HEK293 (cell line): ENCODE measurements around the gene STARD3.

ENCODE experiments used
- CTCF ChIA-PET: fragments of 350-600 bp; formaldehyde crosslinking; extraction: SDS; loops from one replicate; lab custom pipeline; 2021; ENCODE audit warnings: antibody characterized with exemption; lab: Yijun Ruan, JAX
- POLR2A ChIA-PET: fragments of 300-600 bp; formaldehyde crosslinking; extraction: SDS; loops from one replicate; lab custom pipeline; 2020; ENCODE audit warnings: antibody characterized with exemption, inconsistent platforms; lab: Yijun Ruan, JAX
- H3K27ac ChIP-seq: fragments of 200-500 bp; sonication (Bioruptor generic); 2 replicates; pipeline ENCODE4 v1.5.1; 2014; ENCODE audit warnings: low read depth, low read length, control low read depth, inconsistent platforms; ENCODE audit errors: extremely low read depth
- H3K36me3 ChIP-seq, 2 experiments: fragments of 200-500 bp in 1 of 2; sonication (Bioruptor generic) in 1 of 2; 1 replicate in 1 of 2; 2 replicates in 1 of 2; pipeline ENCODE4 v1.5.1; 2014 to 2017; ENCODE audit warnings: inconsistent platforms in 2 of 2, low read length in 2 of 2; ENCODE audit not compliant: control insufficient read depth in 2 of 2, insufficient read depth in 1 of 2
- H3K4me1 ChIP-seq: fragments of 200-500 bp; sonication (Bioruptor generic); 2 replicates; pipeline ENCODE4 v1.5.1; 2014; ENCODE audit warnings: mild to moderate bottlenecking, low read length, inconsistent platforms; ENCODE audit not compliant: control insufficient read depth, insufficient read depth
- H3K4me3 ChIP-seq: 2 replicates; pipeline ENCODE4 v1.5.1; 2011; ENCODE audit warnings: low read depth, mild to moderate bottlenecking, control low read depth, low read length, moderate library complexity
- H3K9me3 ChIP-seq: fragments of 200-500 bp; sonication (Bioruptor generic); 2 replicates; pipeline ENCODE4 v1.5.1; 2014; ENCODE audit warnings: low read depth, low read length, inconsistent platforms; ENCODE audit not compliant: control insufficient read depth, insufficient read depth
- EGR2 ChIP-seq: fragments of 450-650 bp; formaldehyde crosslinking; IDR thresholded peaks from 2 replicates; pipeline ENCODE4 v1.5.1; 2016; ENCODE audit warnings: low read depth, missing biosample characterization, missing genetic modification characterization
- GLIS2 ChIP-seq: fragments of 450-650 bp; formaldehyde crosslinking; IDR thresholded peaks from 2 replicates; pipeline ENCODE4 v1.5.1; 2016; ENCODE audit warnings: missing biosample characterization, missing genetic modification characterization
- PATZ1 ChIP-seq: fragments of 450-650 bp; formaldehyde crosslinking; IDR thresholded peaks from 2 replicates; pipeline ENCODE4 v1.5.1; 2016; ENCODE audit warnings: missing biosample characterization, missing genetic modification characterization
- PRDM1 ChIP-seq: fragments of 450-650 bp; formaldehyde crosslinking; IDR thresholded peaks from 2 replicates; pipeline ENCODE4; 2016; ENCODE audit warnings: missing biosample characterization, missing genetic modification characterization
- PRDM10 ChIP-seq: fragments of 450-650 bp; formaldehyde crosslinking; IDR thresholded peaks from 2 replicates; pipeline ENCODE4 v1.5.1; 2016; ENCODE audit warnings: missing biosample characterization, missing genetic modification characterization
- SP3 ChIP-seq: fragments of 450-650 bp; formaldehyde crosslinking; IDR thresholded peaks from 2 replicates; pipeline ENCODE4 v1.5.1; 2016; ENCODE audit warnings: missing biosample characterization, missing genetic modification characterization
- ZBTB48 ChIP-seq: fragments of 450-650 bp; formaldehyde crosslinking; IDR thresholded peaks from 2 replicates; pipeline ENCODE4 v1.5.1; 2016; ENCODE audit warnings: missing biosample characterization, missing genetic modification characterization
- ZFHX2 ChIP-seq: fragments of 450-650 bp; formaldehyde crosslinking; conservative IDR thresholded peaks from 2 replicates; pipeline ENCODE4 v1.5.1; 2016; ENCODE audit warnings: missing biosample characterization, missing genetic modification characterization
- ZNF335 ChIP-seq: fragments of 450-650 bp; formaldehyde crosslinking; conservative IDR thresholded peaks from 2 replicates; pipeline ENCODE4 v1.5.1; 2016; ENCODE audit warnings: missing biosample characterization, missing genetic modification characterization
- ZNF341 ChIP-seq: fragments of 450-650 bp; formaldehyde crosslinking; IDR thresholded peaks from 2 replicates; pipeline ENCODE4; 2016; ENCODE audit warnings: low read depth, missing biosample characterization, missing genetic modification characterization
- ZNF394 ChIP-seq: fragments of 450-650 bp; formaldehyde crosslinking; IDR thresholded peaks from 2 replicates; pipeline ENCODE4 v1.5.1; 2016; ENCODE audit warnings: missing biosample characterization, missing genetic modification characterization, mild to moderate bottlenecking, moderate library complexity, borderline replicate concordance
- ZNF398 ChIP-seq: fragments of 450-650 bp; formaldehyde crosslinking; IDR thresholded peaks from 2 replicates; pipeline ENCODE4 v1.5.1; 2017; ENCODE audit warnings: missing biosample characterization, missing genetic modification characterization
- ZNF426 ChIP-seq: fragments of 450-650 bp; formaldehyde crosslinking; IDR thresholded peaks from 2 replicates; pipeline ENCODE4 v1.5.1; 2017; ENCODE audit warnings: missing biosample characterization, missing genetic modification characterization, mild to moderate bottlenecking, inconsistent platforms, moderate library complexity
- ZNF76 ChIP-seq: fragments of 450-650 bp; formaldehyde crosslinking; IDR thresholded peaks from 2 replicates; pipeline ENCODE4; 2016; ENCODE audit warnings: low read depth, missing biosample characterization, missing genetic modification characterization, borderline replicate concordance
- ZSCAN18 ChIP-seq: fragments of 450-650 bp; formaldehyde crosslinking; IDR thresholded peaks from 2 replicates; pipeline ENCODE4 v1.5.1; 2016; ENCODE audit warnings: missing biosample characterization, missing genetic modification characterization

Gene STARD3

GRCh38 chr17:39607057-39607850, 29.7 kb upstream of the STARD3 start:
- Histone ChIP-seq H3K27ac (no peak overlapping the region; the same call in 1 of the 2 replicates), H3K4me1 (peaks cover 24% of the 10 kb centered on the region), H3K9me3 (no peaks in the 10 kb centered on the region), H3K4me3 (peak overlapping the region; percentile 22), H3K36me3 (no peaks in the 10 kb centered on the region)
- CTCF ChIA-PET: interaction anchor here (1.4 to 3.0 kb wide), 2 partner anchors 12 to 15 kb away, joined by 5 to 41 read pairs; no protein-coding TSS in a partner anchor
- POLR2A ChIA-PET: interaction anchor here (0.6 to 0.8 kb wide), 2 partner anchors 9 to 23 kb away, joined by 3 to 6 read pairs; no protein-coding TSS in a partner anchor
- no peak for TF ChIP-seq PRDM10
- TF ChIP-seq ZBTB48: 0 out of 2 replicates have a peak, but pooled peaks have one; percentile 12
- TF ChIP-seq SP3 (tag by site-specific recombination): 0 out of 2 replicates have a peak, but pooled peaks have one; percentile 35
- no peak for TF ChIP-seq ZSCAN18 (tag by site-specific recombination)
- 0 out of 2 replicates have a peak, but pooled peaks have one; percentile 17 for TF ChIP-seq ZNF398 (tag by site-specific recombination)
- TF ChIP-seq GLIS2 (tag by site-specific recombination): peak; percentile 31; the same call in 1 of the 2 replicates
- TF ChIP-seq ZNF335 (tag by site-specific recombination): peak; percentile 22
- no peak for TF ChIP-seq PRDM1 (tag by site-specific recombination)
- TF ChIP-seq ZNF341 (tag by site-specific recombination): 0 out of 2 replicates have a peak, but pooled peaks have one; percentile 24
- peak; percentile 2; the same call in 1 of the 2 replicates for TF ChIP-seq PATZ1 (tag by site-specific recombination)
- TF ChIP-seq ZNF76 (tag by site-specific recombination): peak; percentile 57; the same call in 1 of the 2 replicates
- TF ChIP-seq ZFHX2 (tag by site-specific recombination): peak; percentile 78
- peak; percentile 39 for TF ChIP-seq EGR2 (tag by site-specific recombination)

GRCh38 chr17:39607851-39608130, 29.2 kb upstream of the STARD3 start, which contains the start of gene NEUROD2:
Gene NEUROD2 (minus strand): TSS chr17:39607920. CDS start chr17:39606599, 1,321 bp downstream.
- Histone ChIP-seq H3K9me3 (no peaks in the 10 kb centered on the region), H3K4me1 (peaks cover 24% of the 10 kb centered on the region), H3K4me3 (peak within 1 kb of the TSS; percentile 22), H3K36me3 (no peaks in the 10 kb centered on the region), H3K27ac (no peak within 1 kb of the TSS; the same call in 1 of the 2 replicates)
- POLR2A ChIA-PET: no interaction called here
- CTCF ChIA-PET: interaction anchor here (3.0 kb wide), 1 partner anchor 14 kb away, joined by 41 read pairs; no protein-coding TSS in a partner anchor
- no peak for TF ChIP-seq ZNF398 (tag by site-specific recombination)
- peak; percentile 40; the same call in 1 of the 2 replicates for TF ChIP-seq ZNF394 (tag by site-specific recombination)
- peak; percentile 12; the same call in 1 of the 2 replicates for TF ChIP-seq ZNF426 (tag by site-specific recombination)
